Measurements from ENCODE around the gene COPZ2. TPM values are rescaled to one million over a fixed set of nuclear protein-coding genes. Genes with fewer than 3 reads are reported as not detected.

Gene COPZ2
- total and polyA plus RNA-seq, 9 of the 15 experiments (the other 6 are each of a cell fraction or from before 2014, with no cell fraction given): 0.22 to 0.49 TPM; not detected in 7

GRCh38 chr17:48047741-48048383 is 10.3 kb upstream of the COPZ2 start, which contains the start of gene NFE2L1 (continued):
- peak; percentile 83 for TF ChIP-seq ATF7 (IDR thresholded peaks at IDR 0.05)
- TF ChIP-seq, protein P1, sequence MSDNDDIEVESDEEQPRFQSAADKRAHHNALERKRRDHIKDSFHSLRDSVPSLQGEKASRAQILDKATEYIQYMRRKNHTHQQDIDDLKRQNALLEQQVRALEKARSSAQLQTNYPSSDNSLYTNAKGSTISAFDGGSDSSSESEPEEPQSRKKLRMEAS (CRISPR knock-in tag; IDR thresholded peaks at IDR 0.05): peak; percentile 97

DNA sequence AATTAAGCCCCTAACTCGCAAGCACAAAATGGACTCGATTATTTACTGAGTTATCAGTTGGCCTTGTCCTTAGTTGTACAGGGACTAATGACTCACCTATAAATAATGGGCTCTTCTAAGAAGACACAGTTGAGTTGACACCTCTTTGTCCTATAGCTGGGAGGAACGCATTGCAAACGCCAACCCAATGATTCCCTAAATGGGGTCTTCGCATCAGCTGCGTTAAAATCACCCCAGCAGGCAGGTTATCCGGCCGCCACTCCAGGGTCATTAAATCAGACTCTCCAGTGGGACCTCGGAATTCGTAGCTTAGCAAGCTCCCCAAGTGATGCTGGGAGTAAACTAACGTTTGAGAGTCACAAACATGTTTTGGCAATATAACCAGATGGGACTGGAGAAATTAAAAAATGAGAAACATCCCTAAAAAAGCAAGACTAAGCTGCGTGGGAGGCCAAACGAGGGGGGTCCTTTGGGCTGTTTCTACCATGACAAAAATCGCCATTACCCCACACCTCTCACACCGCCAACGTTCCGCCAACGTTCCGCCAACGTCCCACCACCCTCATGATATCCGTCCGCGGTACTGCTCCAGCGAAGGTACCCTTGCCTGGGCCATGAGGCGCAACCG is 9.6 kb upstream of the COPZ2 start:
- WGBS (ENCODE audit: insufficient coverage, low coverage, missing lambda C conversion rate): 0% methylated on average over 25 of the region's 26 CpGs
- Histone ChIP-seq H3K4me2 (ENCODE audit: insufficient read depth, low read length) (peak overlapping the region; percentile 96), H3K36me3 (ENCODE audit: control insufficient read depth, insufficient read depth, low read length) (peaks cover 22% of the 10 kb centered on the region), H4K20me1 (replicated peaks; ENCODE audit: control insufficient read depth, insufficient read depth, low read length) (peaks cover 13% of the 10 kb centered on the region), H3K79me2 (ENCODE audit: control insufficient read depth, insufficient read depth, low read length) (peaks cover 62% of the 10 kb centered on the region), H3K9ac (ENCODE audit: insufficient read depth in 1 of 2, low read depth in 2 of 2, low read length in 2 of 2) (peak overlapping the region; percentile 89 to 95), H3K27ac (ENCODE audit: extremely low read depth, low read depth, low read length) (peak overlapping the region; percentile 97), H2AFZ (ENCODE audit: low read depth, low read length) (peak overlapping the region; percentile 89), H3K4me3 (peak overlapping the region; percentile 85), H3K4me1 (replicated peaks in 1 of 2; ENCODE audit: control insufficient read depth in 2 of 2, insufficient read depth in 2 of 2, low read length in 2 of 2) (peaks cover 28 to 36% of the 10 kb centered on the region in 2 experiments), H3K9me3 (replicated peaks; ENCODE audit: control insufficient read depth, insufficient read depth, low read depth, low read length) (no peaks in the 10 kb centered on the region), H3K27me3 (ENCODE audit: control insufficient read depth in 2 of 2, insufficient read depth in 2 of 2, low read length in 2 of 2) (no peaks in the 10 kb centered on the region), H3K9me1 (ENCODE audit: control insufficient read depth, insufficient read depth, low read length) (peaks cover under 1% of the 10 kb centered on the region)
- DNase-seq (ENCODE audit: extremely low read depth in 1 of 4, low spot score in 3 of 4) (peak in 1 of 4 experiments; percentile 44), FAIRE-seq (peak; percentile 63), ATAC-seq (no peak)
- in situ Hi-C loops (cut with MboI): no loop called here
- intact Hi-C loops (cut with micrococcal nuclease): no loop called here
- TSS peak; percentile 85 for BruUV-seq (replicated peaks)
- POLR2A ChIA-PET: interaction anchor here (0.7 to 9.0 kb wide), 12 partner anchors 10 to 100 kb away, joined by 3 to 74 read pairs (median 8); partner anchors contain the start of gene CDK5RAP3
- CTCF ChIA-PET (ENCODE audit: low intra/inter-chr PET ratio): interaction anchor here (0.6 to 1.1 kb wide), 2 partner anchors 22 to 76 kb away, joined by 3 read pairs; partner anchors contain the start of gene CDK5RAP3
- TF ChIP-seq ATF3 (IDR thresholded peaks at IDR 0.05) (peak; percentile 24; the same call in 1 of the 2 replicates), ATF3 (CRISPR knock-in tag; conservative IDR thresholded peaks at IDR 0.05) (no peak), FOSL1 (tag; conservative IDR thresholded peaks at IDR 0.05) (peak; percentile 61; the same call in 1 of the 2 replicates), AFF4 (CRISPR knock-in tag; IDR thresholded peaks at IDR 0.05) (peak; percentile 89; the same call in 1 of the 2 replicates), KLF1 (tag; IDR thresholded peaks at IDR 0.05) (0 out of 2 replicates have a peak, but pooled peaks have one; percentile 24), CSDE1 (IDR thresholded peaks at IDR 0.05) (0 out of 4 replicates have a peak, but pooled peaks of 1 of the 2 experiments have one; percentile 46), SIN3A (IDR thresholded peaks at IDR 0.05; ENCODE audit: borderline replicate concordance in 2 of 2, control insufficient read depth in 1 of 2, low read depth in 2 of 2, low read length in 2 of 2) (peak in 1 of 2 experiments; percentile 14; a peak in 1 of 4 replicates), ELF4 (CRISPR knock-in tag; IDR thresholded peaks at IDR 0.05) (no peak), TAL1 (IDR thresholded peaks at IDR 0.05) (no peak), NR4A1 (CRISPR knock-in tag; IDR thresholded peaks at IDR 0.05) (no peak), NR4A1 (tag; IDR thresholded peaks at IDR 0.05) (peak; percentile 63; the same call in 1 of the 2 replicates), SMARCE1 (IDR thresholded peaks at IDR 0.05) (peak; percentile 37; the same call in 1 of the 2 replicates)

All from K562 (cell line).